HepG2 (cell line): ENCODE results near the gene ACSF3. TPM values are rescaled to one million over a fixed set of nuclear protein-coding genes. Genes with fewer than 3 reads are reported as not detected.

ENCODE experiments used
- ATAD3A ChIP-seq: sonication (generic); formaldehyde crosslinking; IDR thresholded peaks from 2 replicates; pipeline ENCODE4 v1.4.0; 2020; ENCODE audit warnings: missing genetic modification reagents
- NFIC ChIP-seq: IDR thresholded peaks from 2 replicates; pipeline ENCODE4 v1.6.1; 2012; ENCODE audit warnings: mild to moderate bottlenecking, low read length, inconsistent platforms
- NR1H2 ChIP-seq: sonication (generic); formaldehyde crosslinking; IDR thresholded peaks from 2 replicates; pipeline ENCODE4 v1.8.1; 2022; ENCODE audit warnings: low read depth, missing genetic modification reagents, borderline replicate concordance
- PHF20 ChIP-seq: sonication (generic); formaldehyde crosslinking; IDR thresholded peaks from 2 replicates; pipeline ENCODE4 v1.5.0; 2020; ENCODE audit warnings: mild to moderate bottlenecking, missing genetic modification reagents
- RFX5 ChIP-seq: IDR thresholded peaks from 2 replicates; pipeline ENCODE4 v1.6.1; 2011; ENCODE audit warnings: low read depth, low read length, improper control_type of control experiment
- RXRB ChIP-seq: IDR thresholded peaks from 2 replicates; pipeline ENCODE4 v1.6.1; 2016; ENCODE audit warnings: borderline replicate concordance, missing genetic modification reagents, missing compliant biosample characterization
- SETDB1 ChIP-seq: sonication (generic); formaldehyde crosslinking; IDR thresholded peaks from 2 replicates; pipeline ENCODE4 v1.5.1; 2020; ENCODE audit warnings: missing genetic modification reagents, mild to moderate bottlenecking, borderline replicate concordance
- TARDBP ChIP-seq: sonication (generic); formaldehyde crosslinking; IDR thresholded peaks from 2 replicates; pipeline ENCODE4 v1.8.0; 2022; ENCODE audit warnings: mild to moderate bottlenecking, missing genetic modification reagents
- TCF7 ChIP-seq: sonication (generic); IDR thresholded peaks from 2 replicates; pipeline ENCODE4 v1.6.1; 2016; ENCODE audit warnings: antibody characterized with exemption, low read depth
- ZNF34 ChIP-seq: sonication (generic); formaldehyde crosslinking; IDR thresholded peaks from 2 replicates; pipeline ENCODE4 v1.4.0; 2020; ENCODE audit warnings: mild to moderate bottlenecking, missing genetic modification reagents, borderline replicate concordance
- ZNF367 ChIP-seq: sonication (generic); formaldehyde crosslinking; IDR thresholded peaks from 2 replicates; pipeline ENCODE4 v1.4.0; 2020; ENCODE audit warnings: missing genetic modification reagents, borderline replicate concordance
- ZNF44 ChIP-seq: sonication (generic); formaldehyde crosslinking; IDR thresholded peaks from 2 replicates; pipeline ENCODE4 v1.5.1; 2020; ENCODE audit warnings: mild to moderate bottlenecking, missing genetic modification reagents
- ZNF484 ChIP-seq: sonication (generic); formaldehyde crosslinking; IDR thresholded peaks from 2 replicates; pipeline ENCODE4 v1.5.1; 2020; ENCODE audit warnings: mild to moderate bottlenecking, low read depth, missing genetic modification reagents, borderline replicate concordance
- ZNF605 ChIP-seq: sonication (generic); formaldehyde crosslinking; IDR thresholded peaks from 2 replicates; pipeline ENCODE4 v1.8.0; 2022; ENCODE audit warnings: mild to moderate bottlenecking, missing genetic modification reagents
- ZNF766 ChIP-seq: sonication (generic); formaldehyde crosslinking; IDR thresholded peaks from 2 replicates; pipeline ENCODE4 v1.5.0; 2020; ENCODE audit warnings: missing genetic modification reagents, borderline replicate concordance
- ZNF816 ChIP-seq: sonication (generic); formaldehyde crosslinking; IDR thresholded peaks from 2 replicates; pipeline ENCODE4 v1.8.0; 2022; ENCODE audit warnings: missing genetic modification reagents, mild to moderate bottlenecking, borderline replicate concordance
- polyA plus RNA-seq, 8 experiments: library from polyadenylated mRNA; depleted of rRNA in 3 of 8; stranded (reverse) in 7 of 8; unstranded in 1 of 8; fragments of >200 nt; fragmentation: Illumina TruSeq in 4 of 8; extraction: Trizol in 4 of 8; gene quantifications; 2 replicates each; pipeline versions ENCODE4 v1.2.1 to v1.2.3, GENCODE V29; 2011 to 2016; ENCODE audit warnings: low read depth in 4 of 8, missing spikeins in 1 of 8, mixed read lengths in 1 of 8; ENCODE audit not compliant: insufficient read depth in 1 of 8
- total RNA-seq, 5 experiments: library from RNA; depleted of rRNA; stranded (reverse); fragments of >200 nt; fragmentation: Illumina TruSeq; extraction: Trizol; gene quantifications; 2 replicates each; pipeline ENCODE4 v1.2.3, GENCODE V29; 2016; ENCODE audit warnings: low read depth in 1 of 5
- TF ChIP-seq, protein P1 (sequence below): IDR thresholded peaks from 2 replicates; pipeline ENCODE4 v1.6.1; 2012; ENCODE audit warnings: low read length, improper control_type of control experiment
- TF ChIP-seq, protein P2 (sequence below): sonication (generic); formaldehyde crosslinking; IDR thresholded peaks from 2 replicates; pipeline ENCODE4 v1.4.0; 2020; ENCODE audit warnings: mild to moderate bottlenecking, missing genetic modification reagents
- TF ChIP-seq, protein P3 (sequence below): sonication (generic); formaldehyde crosslinking; IDR thresholded peaks from 2 replicates; pipeline ENCODE4 v1.5.1; 2020; ENCODE audit warnings: mild to moderate bottlenecking, missing genetic modification reagents, moderate library complexity
- TF ChIP-seq, protein P4 (sequence below): sonication (generic); formaldehyde crosslinking; IDR thresholded peaks from 2 replicates; pipeline ENCODE4 v1.4.0; 2020; ENCODE audit warnings: mild to moderate bottlenecking, missing genetic modification reagents
- TF ChIP-seq, protein P5 (sequence below): sonication (generic); formaldehyde crosslinking; IDR thresholded peaks from 2 replicates; pipeline ENCODE4 v1.4.0; 2020; ENCODE audit warnings: missing genetic modification reagents, mild to moderate bottlenecking, borderline replicate concordance

Gene ACSF3
- total and polyA plus RNA-seq, 2 of the 13 experiments (the other 11 are each of a cell fraction or from before 2014, with no cell fraction given) = 14.9 to 30.6 TPM

DNA sequence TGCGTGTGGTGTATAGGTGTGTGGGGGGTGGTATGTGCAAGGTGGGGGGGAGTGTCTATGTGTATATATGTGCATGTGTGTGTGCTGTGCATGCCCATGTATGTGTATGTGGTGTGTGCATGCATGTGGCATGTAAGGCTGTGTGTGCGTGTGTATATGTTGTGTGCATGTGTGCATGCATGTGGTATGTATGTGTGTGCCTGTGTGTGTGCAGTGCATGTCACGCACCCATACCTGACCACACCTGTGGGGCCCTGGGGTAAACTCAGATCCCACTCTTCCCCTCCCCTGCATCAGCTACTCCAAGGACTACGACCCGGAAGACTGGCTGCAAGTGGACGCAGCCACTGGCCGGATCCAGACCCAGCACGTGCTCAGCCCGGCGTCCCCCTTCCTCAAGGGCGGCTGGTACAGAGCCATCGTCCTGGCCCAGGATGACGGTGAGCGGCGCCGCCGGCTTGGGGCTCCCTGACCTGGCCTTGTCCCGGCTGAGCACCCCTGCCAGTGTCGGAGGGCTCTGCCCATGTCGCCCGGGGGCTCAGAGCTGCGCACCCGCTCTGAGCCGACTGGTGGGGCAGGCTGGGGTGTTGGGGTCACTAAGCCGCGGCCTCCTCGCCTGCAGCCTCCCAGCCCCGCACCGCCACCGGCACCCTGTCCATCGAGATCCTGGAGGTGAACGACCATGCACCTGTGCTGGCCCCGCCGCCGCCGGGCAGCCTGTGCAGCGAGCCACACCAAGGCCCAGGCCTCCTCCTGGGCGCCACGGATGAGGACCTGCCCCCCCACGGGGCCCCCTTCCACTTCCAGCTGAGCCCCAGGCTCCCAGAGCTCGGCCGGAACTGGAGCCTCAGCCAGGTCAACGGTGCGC is 97.6 kb downstream of the ACSF3 start (continued):
- TF ChIP-seq, protein P1, sequence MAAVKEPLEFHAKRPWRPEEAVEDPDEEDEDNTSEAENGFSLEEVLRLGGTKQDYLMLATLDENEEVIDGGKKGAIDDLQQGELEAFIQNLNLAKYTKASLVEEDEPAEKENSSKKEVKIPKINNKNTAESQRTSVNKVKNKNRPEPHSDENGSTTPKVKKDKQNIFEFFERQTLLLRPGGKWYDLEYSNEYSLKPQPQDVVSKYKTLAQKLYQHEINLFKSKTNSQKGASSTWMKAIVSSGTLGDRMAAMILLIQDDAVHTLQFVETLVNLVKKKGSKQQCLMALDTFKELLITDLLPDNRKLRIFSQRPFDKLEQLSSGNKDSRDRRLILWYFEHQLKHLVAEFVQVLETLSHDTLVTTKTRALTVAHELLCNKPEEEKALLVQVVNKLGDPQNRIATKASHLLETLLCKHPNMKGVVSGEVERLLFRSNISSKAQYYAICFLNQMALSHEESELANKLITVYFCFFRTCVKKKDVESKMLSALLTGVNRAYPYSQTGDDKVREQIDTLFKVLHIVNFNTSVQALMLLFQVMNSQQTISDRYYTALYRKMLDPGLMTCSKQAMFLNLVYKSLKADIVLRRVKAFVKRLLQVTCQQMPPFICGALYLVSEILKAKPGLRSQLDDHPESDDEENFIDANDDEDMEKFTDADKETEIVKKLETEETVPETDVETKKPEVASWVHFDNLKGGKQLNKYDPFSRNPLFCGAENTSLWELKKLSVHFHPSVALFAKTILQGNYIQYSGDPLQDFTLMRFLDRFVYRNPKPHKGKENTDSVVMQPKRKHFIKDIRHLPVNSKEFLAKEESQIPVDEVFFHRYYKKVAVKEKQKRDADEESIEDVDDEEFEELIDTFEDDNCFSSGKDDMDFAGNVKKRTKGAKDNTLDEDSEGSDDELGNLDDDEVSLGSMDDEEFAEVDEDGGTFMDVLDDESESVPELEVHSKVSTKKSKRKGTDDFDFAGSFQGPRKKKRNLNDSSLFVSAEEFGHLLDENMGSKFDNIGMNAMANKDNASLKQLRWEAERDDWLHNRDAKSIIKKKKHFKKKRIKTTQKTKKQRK = no peak
- TF ChIP-seq, protein P2, sequence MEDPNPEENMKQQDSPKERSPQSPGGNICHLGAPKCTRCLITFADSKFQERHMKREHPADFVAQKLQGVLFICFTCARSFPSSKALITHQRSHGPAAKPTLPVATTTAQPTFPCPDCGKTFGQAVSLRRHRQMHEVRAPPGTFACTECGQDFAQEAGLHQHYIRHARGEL (CRISPR knock-in tag) = no peak
- TF ChIP-seq SETDB1 (CRISPR knock-in tag) = no peak
- TF ChIP-seq ZNF605 (CRISPR knock-in tag) = peak; percentile 81
- TF ChIP-seq ZNF367 (CRISPR knock-in tag) = no peak
- no peak for TF ChIP-seq NR1H2
- no peak for TF ChIP-seq ZNF44 (CRISPR knock-in tag)
- no peak; the same call in 1 of the 2 replicates for TF ChIP-seq TARDBP (CRISPR knock-in tag)
- TF ChIP-seq ATAD3A = no peak
- peak; percentile 62 for TF ChIP-seq PHF20 (CRISPR knock-in tag)
- TF ChIP-seq NFIC = no peak
- TF ChIP-seq TCF7 = no peak
- TF ChIP-seq, protein P3, sequence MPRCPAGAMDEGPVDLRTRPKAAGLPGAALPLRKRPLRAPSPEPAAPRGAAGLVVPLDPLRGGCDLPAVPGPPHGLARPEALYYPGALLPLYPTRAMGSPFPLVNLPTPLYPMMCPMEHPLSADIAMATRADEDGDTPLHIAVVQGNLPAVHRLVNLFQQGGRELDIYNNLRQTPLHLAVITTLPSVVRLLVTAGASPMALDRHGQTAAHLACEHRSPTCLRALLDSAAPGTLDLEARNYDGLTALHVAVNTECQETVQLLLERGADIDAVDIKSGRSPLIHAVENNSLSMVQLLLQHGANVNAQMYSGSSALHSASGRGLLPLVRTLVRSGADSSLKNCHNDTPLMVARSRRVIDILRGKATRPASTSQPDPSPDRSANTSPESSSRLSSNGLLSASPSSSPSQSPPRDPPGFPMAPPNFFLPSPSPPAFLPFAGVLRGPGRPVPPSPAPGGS (CRISPR knock-in tag) = no peak
- peak; percentile 52; the same call in 1 of the 2 replicates for TF ChIP-seq RXRB
- peak; percentile 95 for TF ChIP-seq ZNF484 (CRISPR knock-in tag)
- no peak for TF ChIP-seq ZNF34 (CRISPR knock-in tag)
- TF ChIP-seq, protein P4, sequence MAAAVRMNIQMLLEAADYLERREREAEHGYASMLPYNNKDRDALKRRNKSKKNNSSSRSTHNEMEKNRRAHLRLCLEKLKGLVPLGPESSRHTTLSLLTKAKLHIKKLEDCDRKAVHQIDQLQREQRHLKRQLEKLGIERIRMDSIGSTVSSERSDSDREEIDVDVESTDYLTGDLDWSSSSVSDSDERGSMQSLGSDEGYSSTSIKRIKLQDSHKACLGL (CRISPR knock-in tag) = peak; percentile 96
- TF ChIP-seq, protein P5, sequence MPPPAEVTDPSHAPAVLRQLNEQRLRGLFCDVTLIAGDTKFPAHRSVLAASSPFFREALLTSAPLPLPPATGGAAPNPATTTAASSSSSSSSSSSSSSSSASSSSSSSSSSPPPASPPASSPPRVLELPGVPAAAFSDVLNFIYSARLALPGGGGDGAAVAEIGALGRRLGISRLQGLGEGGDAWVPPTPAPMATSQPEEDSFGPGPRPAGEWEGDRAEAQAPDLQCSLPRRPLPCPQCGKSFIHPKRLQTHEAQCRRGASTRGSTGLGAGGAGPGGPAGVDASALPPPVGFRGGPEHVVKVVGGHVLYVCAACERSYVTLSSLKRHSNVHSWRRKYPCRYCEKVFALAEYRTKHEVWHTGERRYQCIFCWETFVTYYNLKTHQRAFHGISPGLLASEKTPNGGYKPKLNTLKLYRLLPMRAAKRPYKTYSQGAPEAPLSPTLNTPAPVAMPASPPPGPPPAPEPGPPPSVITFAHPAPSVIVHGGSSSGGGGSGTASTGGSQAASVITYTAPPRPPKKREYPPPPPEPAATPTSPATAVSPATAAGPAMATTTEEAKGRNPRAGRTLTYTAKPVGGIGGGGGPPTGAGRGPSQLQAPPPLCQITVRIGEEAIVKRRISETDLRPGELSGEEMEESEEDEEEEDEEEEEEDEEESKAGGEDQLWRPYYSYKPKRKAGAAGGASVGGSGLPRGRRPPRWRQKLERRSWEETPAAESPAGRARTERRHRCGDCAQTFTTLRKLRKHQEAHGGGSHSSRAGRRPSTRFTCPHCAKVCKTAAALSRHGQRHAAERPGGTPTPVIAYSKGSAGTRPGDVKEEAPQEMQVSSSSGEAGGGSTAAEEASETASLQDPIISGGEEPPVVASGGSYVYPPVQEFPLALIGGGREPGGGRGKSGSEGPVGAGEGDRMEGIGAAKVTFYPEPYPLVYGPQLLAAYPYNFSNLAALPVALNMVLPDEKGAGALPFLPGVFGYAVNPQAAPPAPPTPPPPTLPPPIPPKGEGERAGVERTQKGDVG (CRISPR knock-in tag) = no peak
- TF ChIP-seq RFX5 = no peak
- no peak for TF ChIP-seq ZNF816 (CRISPR knock-in tag)
- TF ChIP-seq ZNF766 (CRISPR knock-in tag) = no peak
